ENCODE data around the gene MYDGF. TPM values are rescaled to one million over a fixed set of nuclear protein-coding genes. Genes with fewer than 3 reads are reported as not detected.

The MYDGF gene
- total RNA-seq, 1 donor from 2014 or later = 94.2 TPM

GRCh38 chr19:4671185-4671851 lies 1.2 kb upstream of the MYDGF start:
- no peak for TF ChIP-seq CTCF (IDR thresholded peaks at IDR 0.05)
- Histone ChIP-seq H3K36me3 (peaks cover 37% of the 10 kb centered on the region), H3K27ac (peak overlapping the region; percentile 42), H3K4me1 (peaks cover 15% of the 10 kb centered on the region), H3K9me3 (no peaks in the 10 kb centered on the region), H3K27me3 (no peaks in the 10 kb centered on the region), H3K4me3 (no peak overlapping the region)
- no peak for ATAC-seq
- intact Hi-C loops (cut with DNase I) = no loop called here
- no peak for DNase-seq

GRCh38 chr19:4664642-4665041 lies 5.5 kb downstream of the MYDGF start:
- Histone ChIP-seq H3K9me3 (no peaks in the 10 kb centered on the region), H3K36me3 (peaks cover 75% of the 10 kb centered on the region), H3K27me3 (no peaks in the 10 kb centered on the region), H3K4me1 (peaks cover 10% of the 10 kb centered on the region), H3K27ac (no peak overlapping the region), H3K4me3 (no peak overlapping the region)
- ATAC-seq (no peak), DNase-seq (no peak)
- no peak for TF ChIP-seq CTCF (IDR thresholded peaks at IDR 0.05)
- intact Hi-C loops (cut with DNase I) = no loop called here

- Histone ChIP-seq H3K9me3 (no peaks in the 10 kb centered on the region), H3K4me3 (no peak overlapping the region), H3K36me3 (peaks cover 82% of the 10 kb centered on the region), H3K27ac (no peak overlapping the region), H3K27me3 (no peaks in the 10 kb centered on the region), H3K4me1 (no peaks in the 10 kb centered on the region)
- no peak for DNase-seq
- ATAC-seq = no peak
- intact Hi-C loops (cut with DNase I) = no loop called here
- no peak for TF ChIP-seq CTCF (IDR thresholded peaks at IDR 0.05)
These were observed 7.3 kb downstream of the MYDGF start for GRCh38 chr19:4662812-4663211.

- TF ChIP-seq CTCF (IDR thresholded peaks at IDR 0.05) = no peak
- Histone ChIP-seq H3K36me3 (peaks cover 82% of the 10 kb centered on the region), H3K4me3 (no peak overlapping the region), H3K4me1 (no peaks in the 10 kb centered on the region), H3K27me3 (no peaks in the 10 kb centered on the region), H3K27ac (no peak overlapping the region), H3K9me3 (no peaks in the 10 kb centered on the region)
- ATAC-seq = no peak
- DNase-seq = no peak
- intact Hi-C loops (cut with DNase I) = no loop called here
These were observed 8.0 kb downstream of the MYDGF start for GRCh38 chr19:4662020-4662695.

GRCh38 chr19:4660993-4661392 lies 9.1 kb downstream of the MYDGF start:
- no peak overlapping the region for H3K27ac ChIP-seq
- no peaks in the 10 kb centered on the region for H3K4me1 ChIP-seq
- H3K4me3 ChIP-seq = no peak overlapping the region
- intact Hi-C loops (cut with DNase I) = no loop called here
- peaks cover 81% of the 10 kb centered on the region for H3K36me3 ChIP-seq
- no peaks in the 10 kb centered on the region for H3K9me3 ChIP-seq
- TF ChIP-seq CTCF (IDR thresholded peaks at IDR 0.05) = no peak
- no peaks in the 10 kb centered on the region for H3K27me3 ChIP-seq
- DNase-seq (no peak), ATAC-seq (no peak)
